Adipose tissue (tissue), 3 donors: Measurements from ENCODE around the gene GALNT4. TPM values are rescaled to one million over a fixed set of nuclear protein-coding genes. Genes with fewer than 3 reads are reported as not detected.

Experiments used
- H3K27ac ChIP-seq: one replicate; pipeline ENCODE4 v1.5.1; 2013; ENCODE audit warnings: low read depth, low read length
- WGBS, 3 donors: extraction: QIAGEN DNeasy Blood & Tissue Kit; methylation state at CpG; one replicate each; pipeline ENCODE4 v1.1.7; 2013; 5-methylcytosine and 5-hydroxymethylcytosine counted together
- polyA plus RNA-seq, 3 donors: library from polyadenylated mRNA; stranded (reverse); fragments of 200-250 nt; gene quantifications; one replicate each; pipeline ENCODE4 v1.2.3, GENCODE V29; 2013
- donor health status: healthy with polysubstance abuse.
- donor health status: Bipolar disorder and iron deficiency.
- donor health status: healthy.

Gene GALNT4
- polyA plus RNA-seq, 3 donors, result 2.0 to 2.6 (median 2.3) TPM

DNA sequence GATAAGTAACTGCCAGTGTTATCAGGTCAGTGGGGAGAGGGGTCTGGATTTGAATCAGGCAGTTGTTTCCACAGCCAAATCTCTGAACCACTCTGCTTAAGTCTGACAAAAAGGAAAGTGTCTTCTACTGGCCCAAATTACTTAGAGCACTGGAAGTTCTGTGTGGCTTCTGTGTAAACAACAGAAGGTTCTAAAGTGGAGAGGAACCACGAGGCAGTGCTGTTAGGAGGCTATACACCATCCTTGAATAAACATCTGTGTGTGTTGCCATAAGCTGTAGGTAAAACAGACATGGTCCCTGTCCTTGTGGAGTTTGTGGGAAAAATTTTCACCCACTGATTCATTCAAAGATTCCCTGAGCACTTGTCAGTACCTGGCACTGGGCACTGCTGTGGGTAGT, 50.0 kb downstream of the GALNT4 start:
- WGBS, 3 donors, result 41 to 53% (median 45%) methylated on average over 1 of the region's 1 CpG

More for the DNA sequence above, 50.0 kb downstream of the GALNT4 start:
- H3K27ac ChIP-seq, result no peak overlapping the region

Other genes starting within 250 kb of the GALNT4 start
- gene DUSP6, start 172.3 kb downstream of the GALNT4 start, polyA plus RNA-seq, result 100 to 1,000 TPM in 1 of 3 donors, 10 to 100 TPM in 2; 23.7 to 224 (median 34.2) TPM
- gene POC1B, start 1.3 kb upstream of the GALNT4 start, polyA plus RNA-seq, result 1 to 10 TPM; 3.6 to 8.1 (median 6.1) TPM
- gene ATP2B1, start 184.0 kb upstream of the GALNT4 start, polyA plus RNA-seq, result 10 to 100 TPM in 1 of 3 donors, 1 to 10 TPM in 2; 3.7 to 13.3 (median 5.6) TPM